HG03108 (cell line): Measurements from ENCODE around the gene SPEF2.
"Not testable (repeated sequence)": the region's sequence is repeated elsewhere in the genome, so short reads cannot be mapped to it uniquely, and the experiment has no call there.

Experiments used
- ATAC-seq: cut with Tn5 transposase; IDR thresholded peaks from one replicate; pipeline ENCODE4 v1.9.1; 2021; ENCODE audit warnings: moderate library complexity; ENCODE audit not compliant: unreplicated experiment

Gene SPEF2

DNA sequence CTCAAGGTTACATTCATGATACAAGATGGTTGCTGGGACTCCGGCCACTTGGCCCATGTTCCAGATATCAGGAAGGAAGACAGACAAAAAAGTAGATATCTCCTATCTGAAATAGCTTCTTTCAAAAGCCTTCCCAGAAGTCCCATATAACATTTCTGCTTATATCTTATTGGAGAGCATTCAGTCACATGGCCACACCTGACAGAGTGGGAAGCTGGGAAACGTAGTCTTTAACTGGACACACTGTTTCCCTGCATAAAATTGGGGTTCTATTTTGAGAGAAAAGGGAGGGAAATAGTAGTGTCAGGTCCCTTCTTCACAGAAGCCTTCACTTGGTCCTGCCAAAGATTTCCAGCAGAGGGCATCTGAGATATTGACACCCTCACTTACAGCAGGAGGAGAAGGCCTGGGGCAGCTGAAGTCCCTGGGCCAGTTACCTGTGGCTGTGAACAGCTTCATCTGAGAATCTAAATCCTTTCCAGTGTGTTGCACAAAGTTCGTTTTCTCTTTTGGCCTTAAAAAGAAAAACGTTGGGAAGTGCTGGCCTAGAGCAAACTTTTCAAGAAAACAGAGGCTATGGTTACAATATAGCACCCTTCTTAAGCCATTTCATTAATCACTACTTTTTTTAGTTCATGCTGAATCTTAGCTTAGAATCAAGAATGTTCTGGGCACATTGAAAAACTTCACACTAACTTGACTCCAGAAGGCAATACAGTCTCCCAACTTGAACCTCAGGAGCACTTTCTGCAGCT lies 33.5 kb downstream of the SPEF2 start:
- no peak for ATAC-seq

DNA sequence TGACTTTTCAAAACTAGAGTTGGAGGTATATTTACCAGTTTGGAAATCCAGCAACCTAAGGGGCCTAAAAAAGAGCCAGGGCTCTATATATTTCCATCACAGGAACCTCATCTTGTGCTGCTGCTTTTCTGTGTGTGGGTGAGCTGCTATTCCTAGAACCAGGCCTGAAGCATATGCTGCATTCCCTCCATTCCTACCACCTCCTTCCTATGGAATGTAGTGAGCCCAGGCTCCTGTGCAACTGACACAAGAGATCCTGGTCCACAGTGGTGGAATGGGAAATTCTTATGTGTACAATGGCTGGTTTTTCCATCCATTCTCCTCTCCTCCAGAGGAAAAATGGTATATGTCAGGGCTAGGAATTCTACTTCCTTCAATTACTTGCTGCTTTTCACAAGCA lies 39.1 kb downstream of the SPEF2 start:
- no peak for ATAC-seq

- ATAC-seq: no peak
Observed at GRCh38 chr5:35657877-35658276, 40.2 kb downstream of the SPEF2 start.

GRCh38 chr5:35659556-35659955 lies 41.9 kb downstream of the SPEF2 start:
- no peak for ATAC-seq

- no peak for ATAC-seq
Observed at GRCh38 chr5:35660451-35660850, 42.8 kb downstream of the SPEF2 start.

DNA sequence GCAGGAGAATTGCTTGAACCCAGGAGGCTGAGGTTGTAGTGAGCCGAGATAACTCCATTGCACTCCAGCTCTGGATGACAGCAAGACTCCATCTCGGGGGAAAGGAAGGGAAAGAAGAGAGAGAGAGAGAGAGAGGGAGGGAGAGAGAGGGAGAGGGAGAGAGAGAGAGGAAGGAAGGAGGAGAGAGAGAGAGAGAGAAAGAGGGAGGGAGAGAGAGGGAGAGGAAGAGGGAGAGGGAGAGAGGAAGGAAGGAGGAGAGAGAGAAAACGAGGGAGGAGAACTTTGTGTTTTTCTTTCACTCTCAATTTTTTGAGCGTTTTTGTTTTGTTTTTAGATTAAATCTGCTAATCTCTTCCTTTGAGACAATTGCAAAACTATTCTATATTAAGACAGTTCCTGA lies 46.9 kb downstream of the SPEF2 start:
- no peak for ATAC-seq

- no peak for ATAC-seq
Observed at GRCh38 chr5:35665096-35665495, 47.4 kb downstream of the SPEF2 start.

GRCh38 chr5:35668319-35668718 lies 50.7 kb downstream of the SPEF2 start:
- ATAC-seq: no peak

GRCh38 chr5:35668794-35669193 lies 51.1 kb downstream of the SPEF2 start:
- ATAC-seq: no peak

DNA sequence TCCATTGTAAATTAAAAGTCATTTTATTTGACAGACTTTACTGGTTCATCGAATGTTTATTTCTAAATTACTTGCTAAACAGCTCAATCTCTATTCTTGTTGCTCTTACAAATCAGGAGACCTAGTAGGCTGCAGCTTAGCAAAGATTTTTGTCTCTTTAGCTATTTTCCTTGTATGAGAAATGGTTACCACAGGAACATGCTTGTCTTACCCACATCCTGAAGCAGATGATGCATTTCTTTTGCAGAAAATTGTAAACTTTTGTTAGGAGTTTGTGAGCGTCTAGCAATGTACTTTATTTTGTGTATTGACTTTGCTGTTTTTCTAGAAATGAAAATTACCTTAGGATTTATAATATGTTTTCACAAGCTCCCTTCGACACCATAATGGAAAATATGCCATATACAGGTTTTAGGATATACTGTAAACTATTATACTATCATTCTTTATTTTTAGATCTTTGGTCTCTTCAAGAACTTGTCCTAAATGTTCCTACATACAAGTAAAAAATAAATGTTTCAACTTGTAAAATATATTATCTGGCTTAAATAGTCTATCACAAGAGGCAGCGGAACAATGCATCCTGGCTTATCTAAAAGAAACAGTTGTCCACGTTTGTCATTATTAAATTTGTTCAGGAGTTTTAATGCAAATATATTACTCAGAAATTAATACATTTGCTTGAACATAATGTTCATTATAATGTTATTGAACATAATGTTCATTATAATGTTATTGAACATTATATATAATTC lies 54.1 kb downstream of the SPEF2 start:
- no peak for ATAC-seq

DNA sequence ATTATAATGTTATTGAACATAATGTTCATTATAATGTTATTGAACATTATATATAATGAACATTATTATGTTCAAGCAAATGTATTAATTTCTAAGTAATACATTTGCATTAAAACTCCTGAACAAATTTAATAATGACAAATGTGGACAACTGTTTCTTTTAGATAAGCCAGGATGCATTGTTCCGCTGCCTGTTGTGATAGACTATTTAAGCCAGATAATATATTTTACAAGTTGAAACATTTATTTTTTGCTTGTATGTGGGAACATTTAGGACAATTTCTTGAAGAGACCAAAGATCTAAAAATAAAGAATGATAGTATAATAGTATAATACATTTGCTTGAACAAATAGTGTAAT lies 54.6 kb downstream of the SPEF2 start:
- ATAC-seq: not testable (repeated sequence)

GRCh38 chr5:35672995-35673394 lies 55.3 kb downstream of the SPEF2 start:
- no peak for ATAC-seq

DNA sequence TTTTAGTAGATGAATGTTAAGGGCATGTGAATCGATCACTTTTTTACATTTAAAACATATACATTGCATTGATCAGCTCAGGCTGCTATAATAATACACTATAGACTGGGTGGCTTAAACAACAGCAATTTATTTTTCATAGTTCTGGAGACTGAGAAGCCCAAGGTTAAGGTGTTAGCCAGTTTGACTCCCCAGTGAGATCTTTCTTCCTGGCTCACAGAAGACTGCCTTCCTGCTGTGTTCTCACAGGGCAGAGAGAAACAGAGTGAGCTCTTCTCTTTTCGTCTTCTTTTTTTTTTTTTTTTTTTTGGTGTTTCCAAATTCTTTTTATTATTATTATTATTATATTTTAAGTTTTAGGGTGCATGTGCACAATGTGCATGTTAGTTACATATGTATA lies 56.4 kb downstream of the SPEF2 start:
- ATAC-seq: no peak

DNA sequence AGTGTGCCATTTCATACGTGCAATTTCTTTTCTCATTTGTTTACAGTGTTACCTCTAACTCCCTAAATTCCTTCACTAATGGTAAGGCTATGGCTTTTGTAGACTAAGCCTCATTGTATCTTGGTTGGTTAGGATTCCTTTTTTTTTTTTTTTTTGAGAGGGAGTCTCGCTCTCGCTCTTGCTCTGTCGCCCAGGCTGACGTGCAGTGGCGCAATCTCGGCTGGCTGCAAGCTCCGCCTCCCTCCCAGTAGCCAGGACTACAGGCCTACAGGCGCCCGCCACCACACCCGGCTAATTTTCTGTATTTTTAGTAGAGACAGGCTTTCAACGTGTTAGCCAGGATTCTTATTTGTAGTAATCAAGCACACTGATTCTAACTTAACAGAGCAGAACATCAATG lies 57.7 kb downstream of the SPEF2 start:
- ATAC-seq: no peak

GRCh38 chr5:35677878-35678277 lies 60.2 kb downstream of the SPEF2 start:
- ATAC-seq: no peak

DNA sequence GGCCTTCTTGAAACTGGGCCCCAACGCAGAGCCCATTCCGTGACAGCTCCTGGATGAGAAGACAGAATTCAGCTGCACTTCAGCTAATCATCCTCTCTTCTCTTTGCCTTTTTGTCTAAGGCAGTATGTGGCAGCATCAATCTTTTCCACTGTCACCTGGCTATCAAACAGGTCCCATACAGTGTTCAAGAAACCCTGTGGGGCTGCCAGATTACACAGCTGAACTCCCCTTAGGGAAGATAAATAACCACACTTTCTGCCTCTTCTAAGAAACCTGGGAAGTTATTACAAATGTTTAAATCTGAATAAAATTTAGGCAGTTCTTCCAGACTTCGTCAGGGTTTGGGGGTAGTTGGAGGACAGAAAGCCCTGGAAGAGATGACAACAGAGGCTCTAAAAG lies 61.0 kb downstream of the SPEF2 start:
- ATAC-seq: no peak

DNA sequence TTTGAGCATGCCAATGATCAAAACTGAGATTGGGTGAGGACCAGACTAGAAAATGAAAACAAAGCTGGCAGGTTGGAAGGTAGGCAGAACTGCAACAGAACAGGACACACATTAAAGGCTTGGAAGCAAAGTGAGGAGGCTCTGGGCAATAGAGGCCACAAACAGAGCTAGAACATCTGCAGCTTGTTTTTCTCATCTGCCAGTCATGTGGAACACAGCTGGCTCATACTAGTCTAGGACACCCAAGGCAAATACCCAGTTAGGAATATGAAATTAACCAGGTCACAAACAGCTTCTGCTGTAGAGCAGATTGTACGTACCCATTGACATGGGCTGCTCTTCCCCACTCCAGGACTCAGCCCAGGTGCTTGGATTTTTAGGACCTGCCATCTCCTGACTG lies 61.7 kb downstream of the SPEF2 start:
- ATAC-seq: no peak

DNA sequence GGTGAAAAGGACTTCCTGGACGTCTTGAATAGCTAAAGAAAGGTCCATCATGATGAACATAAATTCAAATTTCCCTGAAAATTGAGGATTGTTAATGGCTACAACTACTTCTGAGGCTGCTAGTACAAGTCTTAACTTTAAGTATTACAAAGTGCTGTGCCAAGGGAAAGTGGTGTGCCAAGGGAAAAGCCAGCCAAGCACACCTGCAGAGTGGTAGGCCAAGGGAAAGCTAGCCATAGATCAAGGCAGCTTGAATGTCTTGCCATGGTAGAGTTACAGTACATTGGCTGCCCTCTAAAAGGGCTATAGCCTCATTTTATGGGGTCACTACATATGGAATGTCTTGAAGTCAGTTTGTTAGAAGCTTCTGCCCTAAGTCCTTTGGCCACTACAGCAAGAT lies 64.2 kb downstream of the SPEF2 start:
- ATAC-seq: no peak

DNA sequence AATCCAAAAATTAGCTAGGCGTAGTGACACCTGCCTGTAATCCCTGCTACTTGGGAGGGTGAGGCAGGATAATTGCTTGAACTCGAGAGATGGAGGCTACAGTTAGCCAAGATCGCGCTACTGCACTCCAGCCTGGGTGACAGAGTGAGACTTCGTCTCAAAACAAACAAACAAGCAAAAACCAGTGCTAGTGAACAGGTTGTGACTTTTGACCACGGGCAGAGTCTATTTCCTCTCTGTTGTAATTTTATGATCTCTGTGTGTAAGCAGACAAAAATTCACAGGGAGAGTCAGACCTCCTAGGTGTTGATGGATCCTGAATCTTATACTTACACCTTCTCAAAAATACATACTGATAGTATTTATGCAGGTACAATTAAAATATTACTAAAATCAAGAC lies 65.8 kb downstream of the SPEF2 start:
- ATAC-seq: no peak

DNA sequence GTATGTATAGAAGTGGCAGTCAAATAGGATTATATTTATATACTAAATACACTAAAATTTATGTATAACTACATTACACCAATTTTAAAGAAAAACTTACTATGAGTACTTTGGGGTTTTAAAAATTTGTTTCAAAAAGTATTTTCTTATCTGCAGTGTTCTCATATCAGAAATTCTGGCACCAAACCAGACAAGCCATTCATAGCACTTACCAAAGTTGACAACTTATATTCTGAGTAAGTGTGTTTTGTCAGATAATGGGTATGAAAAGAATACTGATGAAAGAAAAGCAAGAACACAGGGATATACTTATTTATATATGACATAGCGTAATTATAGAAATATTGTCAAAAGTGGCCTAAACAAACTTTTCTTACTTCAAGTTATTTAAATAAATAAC lies 67.5 kb downstream of the SPEF2 start:
- no peak for ATAC-seq

GRCh38 chr5:35687961-35688360 lies 70.3 kb downstream of the SPEF2 start:
- ATAC-seq: no peak

GRCh38 chr5:35694481-35694880 lies 76.8 kb downstream of the SPEF2 start:
- no peak for ATAC-seq
